CD4-positive, alpha-beta T cell treated with Interferon gamma for 1 hour (primary cell): Measurements from ENCODE around the gene EXOC3.
"Not testable (repeated sequence)": the region's sequence is repeated elsewhere in the genome, so short reads cannot be mapped to it uniquely, and the experiment has no call there.

Experiments used
- DNase-seq: peaks from one replicate; pipeline ENCODE4 v3.0.0-alpha.2; 2020

The EXOC3 gene

DNA sequence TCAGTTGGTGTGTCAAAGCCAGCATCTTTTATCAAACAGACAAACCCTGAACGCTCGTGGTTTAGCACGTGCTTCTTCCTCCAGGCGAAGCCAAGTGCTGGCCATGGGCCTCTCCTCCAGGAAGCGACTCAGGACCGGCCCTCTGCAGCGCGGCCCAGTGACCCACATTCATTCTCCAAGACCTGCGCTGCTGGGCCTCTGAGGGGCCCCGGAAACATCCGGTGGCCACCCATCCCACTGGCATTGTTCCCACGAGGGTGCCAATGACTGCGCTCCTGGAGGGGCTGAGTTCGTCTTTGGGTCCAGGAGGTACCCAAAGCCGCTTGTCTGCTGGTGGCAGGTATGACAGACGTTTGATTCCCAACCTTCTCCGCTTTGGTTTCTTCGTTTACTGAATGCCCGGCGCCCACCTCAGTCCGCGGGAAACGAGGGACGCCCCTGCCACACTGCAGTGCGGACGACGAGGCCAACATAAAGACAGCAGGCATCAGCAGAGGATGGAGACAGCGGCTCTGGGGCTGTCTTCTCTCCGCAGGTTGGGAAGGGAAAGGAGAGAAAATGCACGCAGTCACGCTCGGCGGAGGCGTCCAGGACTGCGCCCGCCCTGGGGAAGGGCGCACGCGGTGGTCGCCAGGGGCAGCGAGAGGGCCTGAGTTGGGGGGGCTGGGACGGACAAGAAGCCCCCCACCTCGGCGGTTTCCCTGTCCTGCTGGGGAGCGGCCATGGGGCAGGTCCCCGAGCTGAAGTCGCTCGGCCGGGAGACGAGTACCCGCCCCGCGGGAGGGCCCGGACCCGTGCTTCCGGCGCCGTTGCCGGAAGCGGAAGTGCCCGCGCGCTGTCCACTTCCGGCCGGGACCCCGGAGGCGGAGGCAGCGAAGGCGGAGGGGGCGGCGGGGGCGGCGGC lies at the start of gene EXOC3:
TSS of gene EXOC3 (plus strand) at position 842 of the 904 bp plus-strand sequence. CDS start 3,030 bp downstream, outside the sequence.
- peak; percentile 74 for DNase-seq

DNA sequence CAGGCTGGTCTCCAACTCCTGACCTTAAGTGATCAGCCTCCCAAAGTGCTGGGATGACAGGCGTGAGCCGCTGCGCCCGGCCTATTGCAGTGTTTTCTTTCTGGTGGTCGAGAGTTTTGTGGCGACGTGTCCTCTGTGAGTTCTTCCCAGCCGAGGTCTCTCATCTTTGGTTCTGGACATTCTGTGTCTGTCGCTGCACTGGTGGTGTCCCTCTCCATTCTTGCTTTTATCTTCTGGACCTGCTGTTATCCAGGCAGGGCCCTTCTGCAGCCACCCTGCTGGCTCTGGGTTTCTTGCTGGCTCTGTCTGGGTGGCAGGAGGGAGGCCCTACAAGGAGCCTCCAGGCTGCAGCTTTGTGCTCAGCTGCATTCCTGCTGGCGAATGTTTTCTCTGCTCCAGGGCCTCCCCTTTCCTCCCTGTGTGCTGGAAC lies 49.1 kb upstream of the EXOC3 start:
- DNase-seq: no peak

DNA sequence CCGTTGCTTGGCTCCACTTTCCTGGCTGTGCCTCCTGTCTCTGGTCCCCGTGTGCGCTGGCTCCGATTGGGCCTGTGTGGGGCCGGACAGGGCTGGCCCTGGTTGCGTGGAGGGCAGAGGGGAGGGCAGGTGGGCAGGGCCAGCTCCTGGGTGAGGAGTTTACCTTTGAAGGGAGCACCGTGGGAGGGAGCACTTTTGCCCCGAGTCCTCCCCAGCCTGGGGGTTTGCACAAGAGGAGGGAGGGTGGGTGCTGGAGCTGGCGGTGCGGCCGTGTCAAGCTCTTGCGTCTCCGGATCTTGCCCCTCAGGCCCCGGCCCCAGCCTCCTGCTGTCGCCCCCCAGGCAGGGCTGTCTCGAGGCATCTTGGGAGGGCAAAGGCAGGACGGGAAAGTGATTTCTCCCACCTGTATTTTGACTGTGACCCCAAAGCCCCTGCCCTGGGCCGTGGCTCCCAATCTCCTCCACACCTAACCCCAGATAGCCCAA lies 48.3 kb upstream of the EXOC3 start:
- no peak for DNase-seq

DNA sequence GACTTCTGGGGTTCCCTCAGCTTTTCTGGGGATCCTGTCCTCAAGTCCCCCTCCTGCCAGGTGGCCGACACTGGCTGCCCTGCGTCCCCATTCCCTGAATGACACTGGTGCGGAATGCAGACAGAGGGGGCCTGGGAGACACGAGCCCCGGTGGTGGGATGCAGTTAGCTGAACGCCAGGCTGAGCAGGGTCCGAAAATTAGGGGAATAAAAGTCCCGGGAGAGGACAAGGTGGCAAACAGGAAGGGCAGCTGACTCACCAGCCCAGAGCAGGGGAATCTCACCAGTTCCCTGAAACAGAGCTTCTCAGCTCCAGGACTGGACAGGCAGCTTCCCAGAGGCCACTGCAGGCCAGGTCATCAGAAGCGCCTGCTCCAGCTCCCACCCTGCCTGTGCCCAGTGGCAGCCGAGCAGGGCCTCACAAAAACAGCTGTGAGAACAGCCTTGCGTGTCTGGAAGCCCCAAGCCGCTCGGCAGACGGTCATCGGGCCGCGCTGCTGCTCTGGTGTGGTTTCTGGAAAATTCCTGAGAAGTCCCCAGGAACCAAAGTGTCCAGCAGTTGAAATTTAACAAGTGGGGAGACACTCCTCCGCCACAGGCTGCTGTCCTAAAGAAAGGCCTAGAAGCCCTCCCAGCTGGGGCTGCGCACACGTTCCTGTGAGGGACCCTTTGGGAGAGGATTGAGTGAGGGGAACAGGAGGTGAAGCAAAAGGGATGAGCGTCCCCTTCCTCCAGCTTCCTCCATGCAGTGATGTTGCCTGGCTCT lies 47.6 kb upstream of the EXOC3 start:
- no peak for DNase-seq

DNA sequence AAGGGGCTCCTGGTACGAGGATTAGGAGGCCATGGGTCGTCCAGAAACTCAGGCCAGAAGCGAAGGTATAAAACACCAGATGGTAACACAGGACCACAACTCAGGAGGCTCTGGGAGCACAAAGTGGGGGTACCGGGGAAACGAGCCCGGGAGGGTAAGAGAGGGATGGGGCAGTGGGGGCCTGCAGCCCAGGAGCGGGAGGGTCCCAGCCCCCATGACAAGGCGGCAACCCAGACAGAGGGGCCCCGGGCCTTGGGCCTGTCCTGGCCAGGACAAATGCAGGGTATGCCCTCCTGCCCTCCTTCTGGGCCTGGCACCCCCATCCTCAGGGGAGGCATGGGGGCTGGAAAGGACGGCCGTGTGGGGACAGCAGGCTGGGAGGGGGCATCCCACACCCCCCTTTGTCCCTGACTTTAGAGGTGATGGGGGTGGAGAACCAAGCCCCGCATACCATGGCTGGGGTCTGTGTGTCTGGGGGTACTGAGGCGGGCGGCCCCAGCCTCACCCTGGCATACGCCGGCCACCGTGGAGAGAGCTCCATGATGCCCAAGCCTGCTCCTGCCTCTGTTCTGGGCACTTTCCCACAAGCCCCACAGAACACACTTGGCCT lies 47.0 kb upstream of the EXOC3 start:
- DNase-seq: no peak

DNA sequence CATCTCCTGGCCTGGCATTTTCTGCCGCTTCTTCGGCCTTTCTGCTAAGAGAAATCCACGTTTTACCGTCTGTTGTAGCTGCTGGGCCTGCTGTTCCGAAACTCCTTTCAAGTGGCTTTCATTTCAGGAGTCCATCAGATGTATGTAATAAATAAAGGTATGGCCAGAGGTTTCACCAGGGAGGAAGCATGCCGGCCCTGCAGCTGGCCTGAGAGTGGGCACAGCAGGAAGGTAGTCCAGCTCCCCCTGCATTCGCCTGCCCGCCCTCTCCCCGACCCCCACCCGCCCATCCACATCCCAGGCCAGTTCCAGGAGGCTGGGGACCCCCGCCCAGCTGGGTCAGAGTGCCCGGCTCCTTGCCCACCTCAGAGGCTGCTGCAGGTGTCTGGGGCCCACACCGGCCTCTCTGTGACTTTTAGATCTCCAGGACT lies 46.4 kb upstream of the EXOC3 start:
- DNase-seq: no peak

DNA sequence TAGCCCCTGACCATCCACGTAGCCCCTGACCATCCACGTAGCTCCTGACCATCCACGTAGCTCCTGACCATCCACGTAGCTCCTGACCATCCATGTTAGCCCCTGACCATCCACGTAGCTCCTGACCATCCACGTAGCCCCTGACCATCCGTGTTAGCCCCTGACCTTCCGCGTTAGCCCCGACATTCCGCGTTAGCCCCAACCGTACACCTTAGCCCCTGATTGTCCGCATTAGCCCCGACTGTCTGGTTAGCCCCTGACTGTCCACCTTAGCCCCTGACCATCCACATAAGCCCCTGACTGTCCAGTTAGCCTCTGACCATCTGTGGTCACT lies 44.9 kb upstream of the EXOC3 start:
- DNase-seq: not testable (repeated sequence)

DNA sequence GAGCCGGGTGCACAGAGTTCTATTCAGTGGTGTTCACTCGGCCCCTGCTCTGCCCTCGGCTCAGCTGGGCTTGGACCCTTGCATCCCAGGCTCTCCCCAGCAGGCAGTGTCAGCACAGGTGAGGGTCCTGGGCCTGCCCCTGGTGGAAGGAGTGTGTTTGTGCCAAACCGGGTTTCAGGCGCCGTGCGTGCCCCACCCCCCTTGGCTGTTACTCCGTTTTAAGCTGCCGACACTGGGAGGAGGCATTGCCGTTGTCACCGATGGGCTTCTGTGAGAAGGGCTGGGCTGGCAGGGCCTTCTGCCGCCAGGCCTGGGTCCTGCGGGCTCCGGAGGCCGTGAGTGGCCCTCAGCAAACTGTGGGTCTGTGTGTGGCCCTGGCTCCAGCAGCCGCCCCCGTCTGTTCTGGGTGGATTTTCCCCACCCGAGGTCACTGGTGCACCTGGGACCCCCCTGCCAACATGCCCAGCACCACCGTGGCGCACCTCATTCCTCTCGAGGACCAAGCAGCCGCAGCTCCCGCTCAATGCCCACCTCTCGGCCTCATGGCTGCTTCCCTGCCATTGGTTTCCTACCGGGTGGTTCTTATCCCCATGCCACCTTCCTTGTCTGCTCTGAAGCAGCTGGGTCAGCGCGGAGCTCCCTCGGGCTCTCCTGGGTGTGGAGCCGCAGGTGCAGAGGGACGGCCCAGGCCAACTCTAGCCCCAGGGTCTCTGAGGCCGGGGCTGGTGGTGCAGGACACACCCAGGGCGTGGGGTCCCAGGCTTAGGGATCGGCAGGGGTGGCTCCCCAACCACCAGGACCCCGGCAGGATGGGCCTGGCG lies 44.3 kb upstream of the EXOC3 start:
- DNase-seq: no peak

DNA sequence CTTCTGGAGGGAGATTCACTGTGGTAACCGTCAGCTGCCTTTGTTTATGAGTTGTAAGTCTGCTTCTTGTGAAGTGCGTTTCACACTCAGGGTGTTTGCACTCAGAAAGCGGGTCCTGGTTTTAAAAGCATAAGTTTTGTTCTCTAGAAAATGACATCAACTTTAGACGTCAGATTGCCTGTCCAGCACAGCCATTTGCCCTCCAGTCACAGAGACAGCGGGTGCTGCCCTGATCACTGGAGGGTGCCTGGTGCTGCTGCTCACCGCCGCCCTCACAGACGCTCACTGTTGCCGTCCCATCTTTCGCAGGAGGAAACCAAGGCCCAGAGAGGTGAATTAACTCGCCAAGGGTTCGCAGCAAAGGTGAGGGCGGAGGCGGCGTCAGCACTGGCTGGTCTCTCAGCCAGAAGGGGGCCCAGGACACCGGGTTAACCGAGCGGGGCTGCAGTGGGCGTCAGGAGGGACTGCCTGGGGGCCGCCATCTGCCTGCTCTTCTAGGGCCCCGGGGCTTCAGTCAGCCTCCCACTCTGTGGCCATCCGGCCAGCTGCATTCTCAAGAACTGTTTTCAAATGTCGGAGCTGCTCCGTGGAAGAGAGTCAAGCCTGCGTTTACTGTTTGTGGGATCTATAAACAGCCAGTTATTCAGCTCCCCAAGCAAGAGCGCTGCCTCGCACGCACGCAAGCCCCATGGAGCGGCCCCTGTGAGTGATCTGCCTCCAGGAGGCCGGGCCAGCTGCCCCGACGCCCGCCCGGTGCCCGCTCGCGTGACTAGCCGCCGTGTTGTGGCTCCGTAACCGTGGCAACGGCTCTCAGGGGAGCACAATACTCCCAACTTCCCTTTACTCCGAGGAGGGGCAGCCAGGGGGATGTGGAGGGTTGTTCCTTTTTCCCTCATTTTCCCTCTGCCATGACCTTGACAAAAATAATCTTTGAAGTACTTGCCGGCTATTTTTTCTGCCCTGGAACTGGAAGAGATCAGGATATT lies 43.4 kb upstream of the EXOC3 start:
- DNase-seq: peak; percentile 83

DNA sequence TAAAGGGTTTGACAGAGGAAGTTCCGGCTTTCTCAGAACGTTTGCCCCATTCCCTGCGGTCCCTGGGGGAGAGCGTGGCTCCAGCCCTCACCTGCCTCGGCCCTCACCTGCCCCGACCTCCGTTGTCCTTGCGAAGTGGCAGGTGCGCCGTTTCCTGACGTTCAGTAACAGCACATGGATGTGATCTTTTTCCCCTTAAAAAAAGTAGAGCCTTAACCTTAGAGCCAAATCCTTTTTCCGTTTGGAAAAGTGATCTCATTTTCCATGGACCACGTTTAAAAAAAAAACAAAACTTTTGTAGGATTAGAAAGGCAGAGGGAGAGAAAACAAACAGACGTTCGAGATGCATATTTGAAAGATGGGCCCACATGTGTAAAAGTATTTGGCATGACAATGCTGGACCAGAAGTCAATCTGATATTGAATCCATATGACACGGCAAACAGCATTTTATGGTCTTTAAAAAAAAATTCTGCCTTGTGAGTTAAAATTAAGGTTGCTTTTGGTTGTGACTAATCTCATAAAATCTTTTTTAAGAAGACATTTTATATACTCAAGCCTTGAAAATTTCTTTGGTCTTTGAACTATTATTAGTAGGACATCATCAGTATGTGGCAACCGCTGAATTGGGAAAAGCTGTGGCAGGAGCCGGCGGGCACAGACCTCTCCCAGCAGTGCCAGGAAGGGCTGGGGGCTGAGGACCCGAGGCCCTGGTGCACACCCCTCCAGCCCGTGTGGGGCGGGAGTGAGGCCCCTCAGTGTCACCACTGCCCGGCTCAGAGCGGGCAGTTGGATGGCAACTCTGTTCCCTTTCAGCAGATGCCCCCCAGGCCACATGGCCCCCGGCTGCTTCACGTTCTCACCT lies 42.5 kb upstream of the EXOC3 start:
- no peak for DNase-seq

DNA sequence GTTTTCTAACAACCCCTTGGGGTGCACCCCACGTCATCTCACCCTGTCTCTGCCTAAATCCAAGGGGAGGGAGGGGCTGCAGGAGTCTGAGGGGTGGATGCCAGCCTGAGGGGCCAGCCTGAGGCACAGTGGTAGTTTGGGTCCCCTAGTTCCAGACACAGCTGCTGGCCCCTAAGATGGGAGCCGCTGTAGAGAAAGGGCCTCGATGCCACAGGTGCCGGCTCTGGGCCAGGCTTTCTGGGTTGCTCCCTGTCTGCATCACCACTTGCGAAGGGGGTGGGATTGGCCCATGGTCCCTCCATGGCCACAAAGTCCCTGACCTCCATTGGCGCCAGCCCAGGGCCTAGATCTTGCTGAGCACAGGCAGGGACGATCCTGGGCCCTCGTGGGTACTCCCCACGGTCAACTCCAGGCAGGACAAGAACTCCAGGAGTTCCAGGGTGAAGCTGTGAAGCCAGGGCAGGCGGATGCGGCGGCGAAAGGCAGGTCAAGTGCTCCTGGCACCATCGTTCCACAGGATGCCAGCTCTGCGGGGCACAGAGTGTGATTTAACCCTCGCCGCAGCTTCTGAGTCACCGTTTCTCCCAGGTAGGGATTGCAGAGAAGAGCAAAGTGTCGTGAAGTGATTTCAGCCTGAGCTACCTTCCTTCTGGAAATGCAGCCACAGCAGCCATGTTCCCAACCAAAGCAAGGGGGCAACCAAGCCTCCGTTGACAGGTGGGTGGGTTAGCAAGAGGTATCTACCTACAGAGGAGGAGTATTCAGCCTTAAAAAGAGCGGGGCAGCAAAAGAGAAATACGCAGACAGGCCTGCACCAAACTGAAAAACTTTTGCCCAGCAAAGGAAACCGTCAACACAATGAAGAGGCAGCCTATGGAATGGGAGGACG lies 41.6 kb upstream of the EXOC3 start:
- no peak for DNase-seq

DNA sequence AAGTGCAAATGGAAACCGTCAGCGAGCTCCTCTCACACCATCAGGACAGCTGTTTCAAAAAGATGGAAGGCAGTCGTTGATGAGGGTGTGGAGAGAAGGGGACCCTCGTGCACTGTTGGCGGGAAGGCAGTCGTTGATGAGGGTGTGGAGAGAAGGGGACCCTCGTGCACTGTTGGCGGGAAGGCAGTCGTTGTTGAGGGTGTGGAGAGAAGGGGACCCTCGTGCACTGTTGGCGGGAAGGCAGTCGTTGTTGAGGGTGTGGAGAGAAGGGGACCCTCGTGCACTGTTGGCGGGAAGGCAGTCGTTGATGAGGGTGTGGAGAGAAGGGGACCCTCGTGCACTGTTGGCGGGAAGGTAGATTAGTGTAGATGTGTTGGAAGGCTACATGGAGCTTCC lies 40.8 kb upstream of the EXOC3 start:
- DNase-seq: not testable (repeated sequence)

DNA sequence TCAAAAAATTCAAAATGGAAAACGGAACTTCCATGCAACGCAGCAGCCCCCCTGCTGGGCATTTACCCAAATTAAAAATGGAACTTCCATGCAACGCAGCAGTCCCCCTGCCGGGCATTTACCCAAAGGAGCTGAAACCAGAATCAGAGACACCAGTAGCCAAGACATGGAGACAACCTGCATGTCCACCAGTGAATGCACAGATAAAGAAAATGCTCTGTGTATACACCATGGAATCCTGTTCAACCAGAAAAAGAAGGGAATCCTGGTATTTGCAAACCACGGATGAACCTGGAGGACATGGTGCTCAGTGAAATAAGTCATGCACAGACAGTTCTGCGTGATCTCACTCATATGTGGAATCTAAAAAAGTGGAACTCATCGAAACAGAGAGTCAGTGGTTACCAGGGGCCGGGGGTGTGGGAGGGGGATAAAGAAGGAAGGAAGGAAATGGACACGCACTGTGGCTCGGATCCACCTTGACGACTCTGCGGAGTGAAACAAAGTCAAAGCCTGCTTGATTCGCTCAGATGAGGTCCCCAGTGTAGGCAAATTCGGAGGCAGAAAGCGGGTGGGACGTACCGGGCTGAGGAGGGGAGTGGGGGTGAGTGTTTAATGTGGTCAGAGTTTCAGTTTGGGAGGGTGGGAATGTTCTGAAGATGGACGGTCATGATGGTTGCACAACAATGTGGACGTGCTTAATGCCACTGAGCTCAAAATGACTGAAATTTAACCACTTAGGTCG lies 40.2 kb upstream of the EXOC3 start:
- peak; percentile 36 for DNase-seq

DNA sequence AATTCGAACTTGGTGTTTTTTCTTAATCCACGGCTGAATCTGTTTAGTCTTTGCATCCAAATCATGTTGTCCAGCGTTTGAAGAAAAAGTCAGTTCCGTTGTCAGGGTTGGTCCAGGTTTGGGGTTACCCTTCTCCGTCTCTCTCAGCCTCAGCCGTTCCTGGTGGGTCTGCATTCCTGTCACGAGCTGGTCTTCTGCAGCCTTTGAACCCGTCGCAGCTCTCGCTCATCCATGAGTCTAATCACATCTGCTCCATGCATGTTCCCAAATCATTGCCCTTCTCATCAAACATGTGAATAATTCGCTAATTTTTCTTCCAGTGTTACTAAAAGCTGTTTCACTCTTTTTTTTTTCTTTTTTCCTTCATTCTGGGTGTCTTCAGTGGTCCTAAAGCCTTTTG lies 39.0 kb upstream of the EXOC3 start:
- no peak for DNase-seq

DNA sequence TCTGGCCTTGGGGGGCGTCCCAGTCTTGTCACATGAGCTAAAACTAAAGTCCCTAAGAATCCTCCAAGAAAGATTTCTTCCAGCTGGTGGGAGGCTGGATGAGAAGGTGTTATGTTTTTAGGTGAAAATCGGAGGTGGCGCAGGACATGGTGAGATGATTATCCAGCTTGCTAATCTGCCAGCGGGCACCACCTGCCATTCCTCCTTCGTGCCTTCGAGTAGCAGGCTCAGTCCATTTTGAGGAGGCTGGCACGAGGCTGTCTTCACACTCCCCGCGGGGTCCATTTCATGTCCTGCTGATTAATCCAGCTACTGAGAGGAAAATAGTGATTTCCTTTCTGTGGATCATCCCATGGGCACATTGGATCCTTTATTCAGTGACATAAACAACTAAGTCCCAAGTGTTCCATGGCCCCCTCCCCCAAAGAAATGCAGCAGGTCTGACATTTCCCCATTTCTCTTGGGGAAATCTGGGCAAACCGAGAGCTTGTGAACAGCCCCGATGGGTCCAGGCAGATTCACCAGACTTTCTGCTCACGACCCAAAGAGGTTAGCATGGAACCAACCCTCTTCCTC lies 38.2 kb upstream of the EXOC3 start:
- DNase-seq: no peak

DNA sequence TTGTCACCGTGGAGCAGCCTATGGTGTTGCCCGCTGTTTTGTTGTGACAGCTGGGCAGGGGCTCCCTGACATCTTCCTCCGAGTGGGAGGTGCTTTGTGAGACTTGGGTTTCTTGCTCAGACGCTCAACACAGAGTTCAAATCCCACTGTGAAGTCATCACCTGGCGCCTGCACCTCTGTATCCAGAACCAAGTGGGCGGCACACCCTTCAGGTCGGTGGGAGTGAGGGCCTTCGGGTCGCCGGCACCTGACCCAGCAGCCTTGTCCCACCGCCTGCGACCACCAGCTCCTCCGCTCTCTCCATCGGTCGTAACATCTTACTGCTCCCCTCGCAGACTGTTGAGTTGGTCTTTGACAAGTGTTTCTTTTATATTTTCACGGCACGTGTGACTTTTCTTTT lies 37.6 kb upstream of the EXOC3 start:
- DNase-seq: no peak

DNA sequence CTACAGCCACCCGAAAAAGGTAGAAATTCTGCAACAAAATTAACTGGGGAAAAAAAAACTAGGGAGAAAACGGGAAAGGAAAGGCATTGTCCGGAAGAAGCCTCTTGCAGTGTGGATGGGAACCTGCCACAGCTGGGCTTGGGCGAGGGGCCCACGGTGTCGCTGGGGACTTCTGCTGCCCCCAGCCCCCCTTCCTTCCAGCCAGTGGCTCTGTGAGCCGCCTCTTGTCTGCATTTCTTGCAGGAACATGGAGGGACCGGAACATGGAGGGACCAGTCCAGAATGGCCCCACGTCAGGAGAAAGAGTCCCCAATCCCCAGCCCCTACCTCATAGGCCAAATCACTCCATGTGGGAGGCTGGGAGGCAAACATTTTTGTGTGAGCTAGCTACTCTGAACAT lies 36.9 kb upstream of the EXOC3 start:
- no peak for DNase-seq

DNA sequence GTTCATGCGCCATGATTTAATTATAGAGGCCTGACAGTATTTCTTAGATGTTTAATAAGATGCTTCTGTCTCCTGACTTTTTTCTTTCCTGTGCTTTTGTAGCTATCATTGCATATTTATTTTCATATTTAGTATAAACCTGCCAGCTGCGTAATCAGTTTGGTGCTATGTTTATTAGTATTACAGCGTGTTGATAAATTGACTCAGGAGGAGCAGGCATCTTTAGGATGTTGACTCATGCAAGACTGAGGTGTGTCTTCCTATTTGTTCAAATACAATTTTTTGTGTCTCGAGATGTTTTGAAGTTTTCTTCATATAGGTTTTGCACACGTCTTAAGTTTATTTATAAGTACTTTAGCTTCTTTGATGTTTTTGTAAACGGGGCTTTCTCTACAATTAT lies 35.9 kb upstream of the EXOC3 start:
- DNase-seq: no peak
